HG02610 (cell line): ENCODE data around the gene CEP97.

Experiments
- ATAC-seq: cut with Tn5 transposase; IDR thresholded peaks from one replicate; pipeline ENCODE4 v1.9.1; 2021; ENCODE audit warnings: mild to moderate bottlenecking, moderate library complexity; ENCODE audit not compliant: unreplicated experiment

Gene CEP97

GRCh38 chr3:101811875-101812274 lies 87.5 kb downstream of the CEP97 start:
- ATAC-seq, result no peak

DNA sequence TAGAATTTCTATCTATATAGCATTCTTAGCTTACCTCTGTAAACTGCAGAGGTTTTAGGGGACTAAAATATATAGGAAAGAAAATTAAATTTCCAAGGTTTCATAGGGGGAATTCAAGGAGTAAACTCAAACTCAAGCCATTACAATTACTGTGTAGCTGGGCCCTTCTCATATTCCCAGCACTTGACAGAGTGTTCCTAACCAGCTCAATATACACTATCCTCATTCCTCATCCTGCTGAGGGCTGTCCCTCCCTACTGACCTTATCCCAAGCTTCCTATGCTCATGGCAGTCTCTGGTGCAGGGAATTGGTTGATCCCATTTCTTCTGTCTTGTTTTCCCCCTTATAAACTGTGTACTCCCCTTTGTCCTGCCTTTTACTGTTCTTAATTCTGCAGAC lies 88.5 kb downstream of the CEP97 start:
- no peak for ATAC-seq

GRCh38 chr3:101813817-101814440 lies 89.5 kb downstream of the CEP97 start:
- no peak for ATAC-seq

GRCh38 chr3:101814835-101815234 lies 90.4 kb downstream of the CEP97 start:
- ATAC-seq, result peak; percentile 36

GRCh38 chr3:101816215-101817149 lies 92.1 kb downstream of the CEP97 start:
- ATAC-seq, result no peak

DNA sequence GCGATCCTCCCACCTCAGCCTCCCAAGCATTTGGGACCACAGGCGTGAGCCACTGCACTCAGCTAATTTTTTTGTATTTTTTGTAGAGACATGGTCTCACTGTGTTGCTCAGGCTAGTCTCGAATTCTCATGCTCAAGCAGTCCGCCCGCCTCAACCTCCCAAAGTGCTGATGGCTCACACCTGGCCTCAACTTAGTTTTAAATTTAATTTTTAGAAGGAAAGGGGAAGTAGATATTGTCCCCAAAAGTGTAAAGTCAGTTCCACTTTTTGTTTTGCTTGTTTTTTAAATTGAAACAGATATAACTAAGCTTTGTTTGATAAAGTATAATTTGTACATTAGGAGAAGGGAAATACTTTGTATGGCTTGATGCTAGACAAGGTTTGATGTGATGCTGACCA lies 93.6 kb downstream of the CEP97 start:
- ATAC-seq, result no peak

DNA sequence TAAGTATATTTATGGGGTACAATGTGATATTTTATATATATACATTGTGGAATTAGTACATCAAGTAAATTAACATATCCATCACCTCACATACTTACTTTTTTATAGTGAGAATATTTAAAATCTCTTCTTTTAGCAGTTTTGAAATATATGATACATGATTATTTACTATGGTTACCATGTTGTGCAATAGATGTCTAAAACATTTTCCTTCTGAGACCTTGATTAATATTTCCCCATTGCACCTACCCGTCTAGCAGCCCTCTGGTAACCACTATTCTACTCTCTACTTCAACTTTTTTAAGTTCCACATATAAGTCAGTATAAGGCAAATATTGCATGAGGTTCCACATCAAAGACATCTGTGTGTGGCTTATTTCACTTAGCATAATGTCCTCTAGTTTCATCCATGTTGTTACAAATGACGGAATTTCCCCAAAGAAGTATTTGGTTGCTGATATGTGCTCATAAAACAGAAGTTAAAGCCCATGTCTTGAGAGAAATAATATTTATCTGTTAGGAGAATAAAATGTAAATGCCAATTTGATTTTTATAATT lies 95.3 kb downstream of the CEP97 start:
- ATAC-seq, result peak; percentile 88
